Fibroblast of the aortic adventitia (primary cell): Measurements from ENCODE around the gene DSG4. TPM values are rescaled to one million over a fixed set of nuclear protein-coding genes. Genes with fewer than 3 reads are reported as not detected.

ENCODE experiments used
- DNase-seq: peaks from one replicate; pipeline ENCODE4 v3.0.0-alpha.2; 2010; ENCODE audit warnings: low read depth
- H3K4me3 ChIP-seq: 2 replicates; pipeline ENCODE4 v1.5.1; 2011; ENCODE audit warnings: low read depth, mild to moderate bottlenecking, control low read depth, low read length, moderate library complexity
- CTCF ChIP-seq: IDR thresholded peaks from 2 replicates; pipeline ENCODE4 v1.5.1; 2011; ENCODE audit warnings: mild to moderate bottlenecking, low read length, control low read depth, inconsistent platforms; ENCODE audit not compliant: insufficient read depth
- total RNA-seq: library from RNA; depleted of rRNA; stranded (reverse); fragments of >200 nt; gene quantifications from 2 replicates; pipeline ENCODE4 v1.2.3, GENCODE V29; 2012; ENCODE audit warnings: low replicate concordance

The DSG4 gene
- total RNA-seq, 1 donor = not detected

GRCh38 chr18:31441493-31441892 lies 64.9 kb downstream of the DSG4 start:
- no peak for TF ChIP-seq CTCF
- no peak for DNase-seq
- H3K4me3 ChIP-seq = no peak overlapping the region

DNA sequence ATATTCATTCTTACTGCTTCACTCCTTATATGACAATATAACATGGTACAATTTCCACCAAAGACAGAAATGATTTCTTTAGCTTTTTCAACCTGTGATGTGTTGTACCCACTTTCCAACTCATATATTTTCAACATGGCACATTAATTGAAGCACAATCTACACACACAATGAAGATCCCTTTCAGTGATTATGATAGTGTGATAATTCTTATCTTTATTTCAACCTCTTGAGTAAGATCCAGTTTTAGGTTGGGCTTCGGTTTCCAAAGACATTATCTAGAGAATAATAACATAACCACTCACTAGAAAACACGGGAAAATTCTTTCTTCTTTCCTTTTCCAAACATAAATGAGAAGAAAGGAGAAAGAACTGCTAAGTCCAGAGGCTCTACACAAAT lies 67.6 kb downstream of the DSG4 start:
- H3K4me3 ChIP-seq = no peak overlapping the region
- no peak for TF ChIP-seq CTCF
- no peak for DNase-seq

DNA sequence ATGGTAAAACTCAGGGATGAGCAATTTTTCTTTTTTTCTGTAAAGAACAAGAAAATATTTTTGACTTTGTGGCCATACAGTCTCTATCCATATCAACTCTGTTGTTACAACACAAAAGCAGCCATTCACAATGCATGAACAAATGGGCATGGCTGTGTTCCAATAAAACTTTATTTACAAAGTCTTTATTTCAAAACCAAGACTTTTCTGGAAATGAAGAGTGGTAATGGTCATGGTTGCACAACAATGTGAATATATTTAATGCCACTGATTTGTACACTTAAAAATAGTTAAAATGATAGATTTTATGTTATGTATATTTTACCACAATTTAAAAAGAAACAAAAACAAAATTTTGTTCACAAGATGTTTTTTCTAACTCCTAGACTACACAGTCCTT lies 69.3 kb downstream of the DSG4 start:
- no peak for DNase-seq
- no peak for TF ChIP-seq CTCF
- no peak overlapping the region for H3K4me3 ChIP-seq

GRCh38 chr18:31446854-31447253 lies 70.3 kb downstream of the DSG4 start:
- no peak for DNase-seq
- H3K4me3 ChIP-seq = no peak overlapping the region
- TF ChIP-seq CTCF = no peak

DNA sequence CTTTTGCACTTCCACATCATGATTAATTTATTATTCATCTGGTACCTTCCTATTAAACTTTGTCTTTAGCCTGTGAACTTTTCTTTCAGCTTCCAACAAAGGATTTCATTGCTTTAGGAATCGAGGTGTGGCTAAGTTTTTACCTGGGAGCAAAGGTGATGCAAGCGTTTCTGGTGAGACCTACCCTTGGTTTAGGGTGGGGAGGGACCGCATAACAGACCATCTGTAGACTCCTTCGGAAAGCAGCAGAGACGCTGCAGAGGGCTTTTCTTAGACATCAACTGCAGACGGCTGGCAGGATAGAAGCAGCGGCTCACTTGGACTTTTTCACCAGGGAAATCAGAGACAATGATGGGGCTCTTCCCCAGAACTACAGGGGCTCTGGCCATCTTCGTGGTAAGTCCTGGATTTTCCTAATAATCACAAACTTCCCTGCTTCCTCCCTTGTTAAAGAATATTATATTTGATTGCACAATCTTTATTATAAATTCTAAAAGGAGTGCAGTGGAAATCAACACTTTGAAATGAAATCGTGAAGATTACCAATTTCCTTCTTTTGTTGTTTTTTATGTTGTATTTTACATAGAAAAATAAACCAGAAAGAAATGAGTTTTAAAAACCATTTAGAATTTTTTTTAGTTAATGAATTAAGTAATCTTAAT lies 71.1 kb downstream of the DSG4 start, which contains the start of gene DSG3:
Gene DSG3, plus strand, starts transcription at position 212 of the 662 bp plus-strand sequence. Its CDS starts 137 bp downstream, at position 349.
- no peak for DNase-seq
- no peak for TF ChIP-seq CTCF
- no peak within 1 kb of the TSS for H3K4me3 ChIP-seq

DNA sequence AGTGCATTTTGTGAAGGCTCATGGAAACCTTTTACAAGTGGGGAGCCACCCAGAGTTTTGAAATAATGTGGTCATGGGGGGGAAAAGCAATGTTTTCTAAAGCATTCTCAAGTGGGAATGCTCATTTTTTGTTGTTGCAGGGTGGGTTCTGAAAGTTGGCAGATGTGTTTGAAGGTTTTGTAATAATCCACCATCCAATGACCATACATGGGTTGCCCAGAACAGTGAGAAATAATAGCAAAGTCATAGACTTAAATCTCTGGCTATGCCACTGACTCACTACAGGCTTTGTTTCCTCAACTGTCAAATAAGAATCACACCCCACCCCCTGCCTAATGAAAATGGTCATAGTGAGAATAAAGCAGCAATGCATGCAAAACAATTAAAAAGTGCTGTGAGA lies 73.8 kb downstream of the DSG4 start:
- peak; percentile 51 for DNase-seq
- no peak overlapping the region for H3K4me3 ChIP-seq
- TF ChIP-seq CTCF = no peak

DNA sequence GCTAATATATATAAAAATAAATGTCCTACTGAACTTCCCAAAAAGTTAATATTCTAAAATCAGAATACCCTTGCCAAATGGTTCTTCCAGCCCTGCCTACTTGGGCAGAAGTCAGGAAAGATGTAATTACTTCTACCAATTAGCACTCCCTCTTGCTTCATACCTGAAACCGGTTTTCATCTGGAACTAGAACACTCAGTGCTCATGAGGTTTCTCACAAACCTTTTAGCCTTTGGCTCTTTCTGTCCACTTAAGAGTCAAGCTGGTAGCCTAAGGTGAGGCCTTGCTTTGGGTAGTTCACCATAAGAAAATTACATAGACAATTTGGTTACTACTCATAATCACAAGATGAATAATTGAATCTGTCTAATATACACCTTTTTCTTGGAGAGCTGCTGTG lies 75.0 kb downstream of the DSG4 start:
- DNase-seq = no peak
- TF ChIP-seq CTCF = no peak
- H3K4me3 ChIP-seq = no peak overlapping the region
